ENCODE data around the gene ARL3.
"Not testable (repeated sequence)": the region's sequence is repeated elsewhere in the genome, so short reads cannot be mapped to it uniquely, and the experiment has no call there.

The ARL3 gene

DNA sequence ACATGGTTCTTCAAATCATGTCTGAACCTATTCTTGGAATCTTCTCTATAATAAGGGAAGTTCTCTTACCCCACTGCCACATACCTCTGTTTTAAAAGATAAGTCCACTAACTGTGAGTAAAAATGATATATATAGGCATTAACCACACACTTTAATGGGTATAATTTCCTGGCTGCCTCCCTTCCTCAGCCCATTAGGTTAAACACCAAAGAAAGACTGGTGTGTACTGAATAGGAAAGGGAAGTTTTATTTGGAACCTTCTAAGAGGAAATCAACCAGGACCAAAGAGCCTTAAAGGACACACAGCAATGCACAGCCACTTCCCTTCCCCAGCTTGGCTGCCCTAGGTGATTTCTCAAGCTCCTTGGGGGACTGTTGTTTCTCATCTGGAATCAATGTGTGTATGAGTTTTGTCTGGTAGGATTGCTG is 24.5 kb upstream of the ARL3 start:
- DNase-seq (ENCODE audit: low spot score), result no peak

DNA sequence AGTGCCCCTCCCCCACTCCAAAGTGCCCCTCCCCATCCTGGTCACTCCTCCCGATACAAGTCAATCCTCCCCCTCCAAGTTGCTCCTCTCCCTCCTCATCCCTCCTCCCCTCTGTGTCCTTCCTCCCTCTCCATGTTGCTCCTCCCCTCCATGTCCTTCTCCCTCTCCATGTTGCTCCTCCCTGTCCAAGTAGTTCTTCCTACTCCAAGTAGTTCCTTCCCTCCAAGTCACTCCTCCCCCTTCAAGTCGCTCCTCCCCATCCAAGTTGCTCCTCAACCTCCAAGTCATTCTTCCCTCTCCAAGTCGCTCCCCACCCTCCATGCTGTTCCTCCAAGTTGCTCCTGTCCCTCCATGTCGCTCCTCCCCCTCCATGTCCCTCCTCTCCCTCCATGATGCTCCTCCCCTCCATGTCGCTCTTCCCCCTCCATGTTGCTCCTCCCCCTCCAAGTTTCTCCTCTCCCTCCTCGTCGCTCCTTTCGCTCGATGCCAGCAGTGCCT is 20.9 kb upstream of the ARL3 start:
- no peak for DNase-seq (ENCODE audit: low spot score)

DNA sequence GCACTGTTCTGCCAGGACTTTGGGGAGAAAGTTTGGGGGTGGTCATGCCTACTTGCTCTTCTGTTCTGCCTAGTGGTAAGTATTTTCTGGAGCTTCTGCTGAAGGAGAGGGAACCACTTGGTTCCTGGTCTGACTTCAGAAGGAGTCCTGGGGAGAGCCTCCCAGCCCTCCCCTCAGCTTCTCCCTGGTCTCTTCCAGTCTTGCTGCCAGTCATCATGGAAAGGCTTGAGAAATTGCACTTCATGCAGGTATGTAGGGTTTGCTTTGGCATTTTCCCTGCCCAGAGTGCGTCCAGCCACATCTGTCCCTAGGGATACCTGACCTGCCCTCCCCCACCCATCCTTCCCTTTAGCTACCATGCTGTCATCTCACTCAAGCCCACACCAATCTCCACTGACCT is 18.5 kb upstream of the ARL3 start:
- DNase-seq (ENCODE audit: low spot score), result no peak

DNA sequence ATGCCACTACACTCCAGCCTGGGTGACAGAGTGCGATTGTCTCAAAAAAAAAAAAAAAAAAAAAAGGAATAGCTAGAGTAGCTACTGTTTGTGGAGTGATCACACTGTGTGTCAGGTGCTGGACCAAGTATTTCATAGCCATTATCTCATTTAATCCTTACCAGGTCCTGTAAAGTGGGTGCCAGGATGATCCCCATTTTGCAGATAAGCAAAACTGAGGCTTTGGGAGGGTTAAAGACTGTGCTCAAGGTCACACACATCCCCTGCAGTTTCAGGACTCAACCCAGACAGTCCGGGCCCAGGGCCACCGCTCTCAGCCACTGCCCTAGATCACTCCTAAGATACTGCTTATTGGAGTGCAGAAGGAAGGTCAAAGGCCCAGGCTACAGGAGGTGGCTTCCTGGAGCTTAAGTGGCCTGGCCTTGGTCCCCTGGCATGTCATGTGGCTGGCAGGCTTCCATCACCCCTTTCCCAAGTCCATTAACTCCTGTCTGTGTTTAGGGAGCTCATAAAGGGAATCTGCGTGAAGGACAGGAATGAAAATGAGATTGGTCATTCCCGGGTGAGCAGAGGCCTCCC is 17.1 kb upstream of the ARL3 start:
- no peak for DNase-seq (ENCODE audit: low spot score)

DNA sequence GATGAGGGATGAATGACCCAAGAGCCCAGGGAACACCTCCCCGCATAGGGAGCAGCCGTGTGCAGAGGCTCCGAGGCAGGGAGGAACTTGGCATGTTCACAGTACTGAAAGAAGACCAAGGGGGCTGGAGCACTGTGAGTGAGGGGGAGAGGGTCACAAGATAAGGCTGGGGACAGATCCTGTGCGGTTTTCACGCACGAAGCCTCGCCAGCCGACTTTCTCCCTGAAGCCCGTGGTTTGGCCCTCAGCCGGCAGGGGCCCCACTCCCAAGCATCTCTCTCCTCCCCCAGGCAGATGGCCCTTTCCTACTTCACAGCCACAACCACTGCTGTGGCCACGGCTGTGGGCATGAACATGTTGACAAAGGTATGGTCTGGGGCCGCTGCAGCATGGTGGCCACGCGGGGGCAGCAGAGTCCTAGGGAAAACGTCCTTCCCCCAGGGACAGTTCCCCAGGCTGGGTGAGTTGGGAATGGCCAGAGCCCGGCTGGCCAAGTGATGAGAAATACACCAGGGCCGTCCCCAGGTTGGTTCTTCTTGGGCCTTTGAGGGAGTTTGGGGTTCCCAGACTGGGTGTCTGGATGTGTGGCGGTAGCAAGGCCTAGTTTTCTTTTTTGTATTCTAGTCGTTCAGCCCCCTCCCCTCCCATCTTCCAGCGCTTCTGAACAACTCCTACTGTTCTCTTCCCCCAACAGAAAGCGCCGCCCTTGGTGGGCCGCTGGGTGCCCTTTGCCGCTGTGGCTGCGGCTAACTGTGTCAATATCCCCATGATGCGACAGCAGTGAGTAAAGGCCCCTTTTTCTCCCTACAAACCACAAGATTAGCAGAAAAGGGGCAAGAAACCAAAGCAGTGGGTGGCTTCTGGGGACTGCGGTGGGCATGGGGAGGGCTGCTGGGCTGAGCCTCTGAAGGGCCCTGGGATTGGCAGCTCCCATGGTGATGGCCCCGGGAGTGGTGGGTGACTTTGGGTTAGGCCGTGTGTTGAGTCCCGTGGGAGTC is 15.1 kb upstream of the ARL3 start:
- peak; percentile 75 for DNase-seq (ENCODE audit: low spot score)

DNA sequence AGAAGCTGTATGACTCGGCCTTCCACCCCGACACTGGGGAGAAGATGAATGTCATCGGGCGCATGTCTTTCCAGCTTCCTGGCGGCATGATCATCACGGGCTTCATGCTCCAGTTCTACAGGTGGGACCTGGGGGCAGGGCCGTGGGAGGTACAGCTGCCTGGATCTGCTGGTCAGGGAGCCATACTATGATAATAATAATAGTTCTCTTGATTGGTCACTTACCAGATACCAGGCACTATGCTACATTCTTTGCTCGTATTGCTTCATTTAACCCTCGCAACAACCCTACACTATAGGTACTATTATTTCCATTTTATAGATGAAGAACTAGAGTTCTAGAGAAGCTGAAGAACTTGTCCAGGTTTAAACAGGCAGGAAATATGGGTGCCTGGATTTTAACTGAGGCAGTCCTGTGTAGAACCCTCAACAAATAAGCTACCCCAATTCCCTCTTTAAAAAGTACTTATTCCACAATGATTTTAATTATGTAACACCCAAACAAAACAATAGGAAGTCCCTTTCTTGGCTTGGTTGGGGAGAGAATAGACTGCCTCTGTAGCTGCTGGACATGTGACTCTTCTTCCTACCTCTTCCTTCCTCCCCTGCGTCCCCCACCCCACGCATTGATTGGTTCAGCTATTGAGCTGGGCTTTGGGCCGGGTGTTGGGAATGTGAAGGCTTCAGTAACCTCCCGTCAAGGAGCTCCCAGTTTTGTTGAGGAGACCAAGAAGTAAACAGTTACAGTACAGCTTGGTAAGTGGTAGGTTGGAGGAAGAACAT is 13.0 kb upstream of the ARL3 start:
- DNase-seq (ENCODE audit: low spot score), result no peak

DNA sequence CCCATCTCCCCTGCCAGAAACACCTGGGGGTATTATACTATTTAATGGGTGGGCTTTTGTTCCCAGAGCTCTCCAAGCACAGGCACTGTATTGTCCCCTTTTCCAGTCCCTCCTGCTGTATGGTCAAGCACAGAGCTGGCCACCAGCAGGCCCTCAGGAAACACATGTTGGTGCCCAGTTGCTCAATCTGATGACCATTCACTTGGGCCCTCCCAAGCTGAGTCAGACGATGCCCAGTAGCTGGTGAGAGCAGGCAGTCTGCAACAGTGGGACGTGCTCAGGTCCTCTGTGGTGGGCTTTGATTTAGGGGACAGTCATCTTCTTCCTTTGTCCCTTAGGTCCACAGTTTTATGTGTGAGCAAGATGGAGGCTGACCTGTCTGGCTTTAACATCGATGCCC is 12.1 kb upstream of the ARL3 start:
- DNase-seq (ENCODE audit: low spot score), result no peak

DNA sequence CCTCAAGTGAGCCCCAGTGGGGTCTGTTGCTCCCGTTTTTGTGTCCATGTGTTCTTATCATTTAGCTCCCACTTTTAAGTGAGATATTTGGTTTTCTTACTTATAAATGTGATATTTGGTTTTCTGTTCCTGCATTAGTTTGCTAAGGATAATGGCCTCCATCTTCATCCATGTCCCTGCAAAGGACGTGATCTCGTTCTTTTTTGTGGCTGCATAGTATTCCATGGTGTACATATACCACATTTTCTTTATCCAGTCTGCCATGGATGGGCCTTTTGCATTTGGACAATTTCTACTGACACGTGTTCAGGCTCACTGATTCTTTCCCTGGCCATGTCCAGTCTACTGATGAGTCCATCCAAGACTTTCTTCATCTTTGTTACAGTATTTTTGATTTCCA is 9.8 kb upstream of the ARL3 start:
- no peak for DNase-seq (ENCODE audit: low spot score)

DNA sequence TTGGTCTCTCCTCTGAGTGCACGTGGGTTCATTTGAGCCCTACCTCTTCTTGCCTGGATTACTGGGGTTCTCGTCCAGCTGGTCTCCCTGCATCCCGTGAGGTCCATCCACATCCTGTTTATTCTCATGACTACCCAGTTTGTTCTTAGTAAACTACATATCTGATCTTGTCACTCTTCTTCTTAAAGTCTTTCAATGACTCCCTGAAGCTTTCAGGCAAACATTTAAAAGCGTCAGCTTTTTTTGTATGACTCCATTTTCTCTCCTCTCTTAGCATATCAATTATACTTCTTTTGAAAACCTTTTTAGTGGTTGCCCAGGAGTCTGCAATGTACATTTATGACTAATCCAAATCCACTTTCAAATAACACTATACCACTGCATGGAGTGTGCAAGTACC is 7.8 kb upstream of the ARL3 start:
- DNase-seq (ENCODE audit: low spot score), result no peak

DNA sequence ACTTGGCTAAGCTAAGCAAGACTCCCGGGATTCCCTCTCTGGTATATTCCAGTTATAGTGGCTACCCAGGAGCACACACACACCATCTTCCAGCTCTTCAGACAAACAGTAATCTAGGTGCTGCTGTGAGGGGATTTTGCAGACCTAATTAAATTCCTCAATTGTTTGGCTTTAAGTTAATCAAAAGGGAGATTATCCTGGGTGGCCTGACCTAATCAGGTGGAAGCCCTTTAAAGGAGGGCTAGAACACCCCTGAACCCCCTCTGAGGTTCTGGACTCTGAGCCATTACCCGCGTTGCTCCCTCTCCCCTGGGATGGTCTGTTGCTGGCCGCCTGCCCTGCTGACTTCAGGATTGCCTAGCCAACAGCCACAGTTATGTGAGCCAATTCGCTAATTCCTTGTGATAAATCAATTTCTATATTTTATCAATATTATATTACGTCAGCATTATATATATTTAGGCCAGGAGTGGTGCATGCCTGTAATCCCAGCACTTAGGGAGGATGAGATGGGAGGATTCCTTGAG is 6.6 kb upstream of the ARL3 start:
- DNase-seq (ENCODE audit: low spot score), result no peak

DNA sequence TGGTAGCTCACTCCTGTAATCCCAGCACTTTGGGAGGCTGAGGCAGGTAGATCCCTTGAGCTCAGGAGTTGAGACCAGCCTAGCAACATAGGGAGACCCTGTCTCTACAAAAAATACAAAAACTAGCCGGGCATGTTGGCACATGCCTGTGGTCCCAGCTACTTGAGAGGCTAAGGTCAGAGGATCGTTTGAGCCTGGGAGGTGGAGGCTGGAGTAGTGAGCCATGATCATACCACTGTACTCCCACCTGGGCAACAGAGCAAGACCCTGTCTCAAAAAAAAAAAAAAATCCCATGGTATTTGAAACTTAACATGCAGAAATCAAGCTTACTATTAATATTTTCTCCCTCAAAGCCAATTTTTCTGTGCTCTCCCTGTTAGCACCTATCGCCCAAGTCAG is 6.1 kb upstream of the ARL3 start:
- DNase-seq (ENCODE audit: low spot score), result no peak

DNA sequence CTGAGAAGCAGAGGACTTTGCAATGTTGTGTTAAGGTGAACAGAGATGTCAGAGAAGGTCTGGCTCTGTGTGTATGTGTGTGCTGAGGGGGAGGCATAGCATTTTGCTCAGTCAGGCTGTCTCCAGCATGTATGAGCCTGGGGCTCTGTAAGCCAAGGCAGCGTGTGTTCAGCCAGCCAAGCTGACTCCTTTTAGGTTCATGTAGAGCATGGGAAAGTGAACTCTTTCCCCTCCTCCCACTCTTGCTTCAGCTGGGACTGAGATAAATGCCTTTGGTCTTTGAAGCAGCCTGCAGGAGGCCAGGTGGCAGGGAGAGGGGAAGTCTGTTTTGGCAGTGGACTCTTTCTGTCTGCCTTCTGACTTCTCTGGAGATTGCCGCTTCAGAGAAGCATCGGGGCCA is 4.0 kb upstream of the ARL3 start:
- no peak for DNase-seq (ENCODE audit: low spot score)

DNA sequence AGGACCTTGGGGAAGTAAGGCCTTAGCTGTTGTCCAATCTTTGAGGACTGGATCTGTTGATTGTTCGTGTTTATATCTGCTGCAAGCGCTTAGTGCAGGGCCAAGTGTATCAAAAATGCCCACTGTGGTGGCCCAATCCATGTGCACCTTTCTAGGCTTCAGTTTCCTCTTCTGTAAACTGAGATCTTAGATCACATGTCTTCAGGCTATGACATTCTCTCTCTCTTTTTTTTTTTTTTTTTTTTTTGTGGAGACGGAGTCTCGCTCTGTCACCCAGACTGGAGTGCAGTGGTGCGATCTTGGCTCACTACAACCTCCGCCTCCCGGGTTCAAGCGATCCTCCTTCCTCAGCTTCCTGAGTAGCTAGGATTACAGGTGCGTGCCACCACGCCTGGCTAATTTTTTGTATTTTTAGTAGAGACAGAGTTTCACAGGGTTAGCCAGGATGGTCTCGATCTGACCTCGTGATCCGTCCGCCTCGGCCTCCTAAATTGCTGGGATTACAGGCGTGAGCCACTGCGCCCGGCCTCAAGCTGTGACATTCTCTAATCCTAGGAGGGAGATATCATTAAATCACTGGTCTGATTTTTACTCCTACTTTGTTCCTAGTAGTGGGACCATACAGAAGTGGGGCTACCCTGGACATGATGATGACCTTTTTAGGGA is 2.8 kb upstream of the ARL3 start:
- not testable (repeated sequence) for DNase-seq (ENCODE audit: low spot score)

DNA sequence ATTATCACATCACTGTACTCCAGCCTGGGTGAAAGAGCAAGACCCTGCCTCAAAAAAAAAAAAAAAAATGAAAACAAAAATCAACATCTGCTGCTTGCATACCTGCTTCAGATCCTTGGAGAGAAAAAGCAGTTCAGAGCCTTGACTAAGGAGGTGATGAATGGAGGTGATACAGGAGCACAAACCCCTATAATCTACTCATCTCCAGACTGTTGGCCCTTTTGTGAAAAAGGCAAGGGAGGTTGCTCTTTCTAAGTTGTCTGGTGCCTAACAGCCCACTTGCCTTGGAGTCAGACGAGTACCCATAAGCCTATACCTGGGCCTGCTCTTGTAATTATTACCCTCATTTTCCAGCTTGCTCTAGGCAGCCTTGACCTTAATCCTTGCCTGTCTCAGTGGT is 1.7 kb upstream of the ARL3 start:
- no peak for DNase-seq (ENCODE audit: low spot score)

DNA sequence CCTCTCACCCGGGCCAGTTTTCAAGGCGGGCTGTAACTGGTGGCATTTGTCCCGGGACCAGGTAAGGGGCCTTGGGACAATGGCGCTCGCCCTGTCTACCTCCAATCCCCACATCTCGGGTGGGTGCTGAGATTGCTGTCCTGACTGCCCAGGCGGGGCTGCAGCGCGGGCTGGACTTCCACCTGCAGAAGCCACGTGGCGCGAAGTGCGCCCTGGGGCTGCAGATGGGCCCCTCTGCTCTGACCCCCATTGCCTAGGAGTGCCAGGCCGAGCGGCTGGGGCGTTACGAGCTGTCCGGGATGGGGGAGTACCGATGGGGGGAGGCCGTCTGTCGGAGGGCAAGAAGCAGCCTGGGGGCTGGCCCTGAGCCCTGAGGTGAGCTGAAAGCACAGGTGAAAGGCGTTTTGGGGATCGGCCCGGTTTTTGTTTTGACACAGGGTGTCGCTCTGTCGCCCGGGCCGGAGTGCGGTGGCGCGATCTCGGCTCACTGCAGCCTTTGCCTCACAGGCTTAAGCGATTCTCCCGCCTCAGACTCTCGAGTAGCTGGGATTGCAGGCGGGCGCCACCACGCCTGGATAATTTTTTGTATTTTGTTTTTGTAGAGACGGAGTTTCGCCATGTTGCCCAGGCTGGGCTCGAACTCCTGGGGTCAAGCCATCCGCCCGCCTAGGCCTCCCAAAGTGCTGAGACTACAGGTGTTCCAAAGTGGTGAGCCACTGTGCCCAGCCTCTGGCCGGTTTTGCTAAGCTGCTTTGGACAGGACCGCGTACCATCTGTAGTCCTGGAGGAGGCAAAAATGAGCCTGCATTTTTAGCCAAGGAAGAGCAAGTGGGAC is 641 bp upstream of the ARL3 start, which contains the start of gene SFXN2:
TSS of gene SFXN2 (plus strand) at position 16 of the 835 bp plus-strand sequence. CDS start 12,001 bp downstream, outside the sequence.
- no peak for DNase-seq (ENCODE audit: low spot score)

DNA sequence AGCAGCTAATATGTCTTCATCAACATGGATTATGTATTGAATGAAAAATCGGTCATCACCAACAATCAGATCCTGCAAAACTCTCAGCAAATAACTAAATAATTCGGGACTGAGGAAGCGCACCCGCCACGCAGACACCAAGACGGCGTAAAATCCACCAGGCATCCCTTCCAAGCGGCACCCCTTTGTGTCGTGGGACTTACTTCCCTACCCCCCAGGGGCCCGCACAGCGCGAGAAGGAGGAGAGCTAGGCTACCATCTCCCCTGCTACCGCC is 721 bp downstream of the ARL3 start:
- no peak for DNase-seq (ENCODE audit: low spot score)

DNA sequence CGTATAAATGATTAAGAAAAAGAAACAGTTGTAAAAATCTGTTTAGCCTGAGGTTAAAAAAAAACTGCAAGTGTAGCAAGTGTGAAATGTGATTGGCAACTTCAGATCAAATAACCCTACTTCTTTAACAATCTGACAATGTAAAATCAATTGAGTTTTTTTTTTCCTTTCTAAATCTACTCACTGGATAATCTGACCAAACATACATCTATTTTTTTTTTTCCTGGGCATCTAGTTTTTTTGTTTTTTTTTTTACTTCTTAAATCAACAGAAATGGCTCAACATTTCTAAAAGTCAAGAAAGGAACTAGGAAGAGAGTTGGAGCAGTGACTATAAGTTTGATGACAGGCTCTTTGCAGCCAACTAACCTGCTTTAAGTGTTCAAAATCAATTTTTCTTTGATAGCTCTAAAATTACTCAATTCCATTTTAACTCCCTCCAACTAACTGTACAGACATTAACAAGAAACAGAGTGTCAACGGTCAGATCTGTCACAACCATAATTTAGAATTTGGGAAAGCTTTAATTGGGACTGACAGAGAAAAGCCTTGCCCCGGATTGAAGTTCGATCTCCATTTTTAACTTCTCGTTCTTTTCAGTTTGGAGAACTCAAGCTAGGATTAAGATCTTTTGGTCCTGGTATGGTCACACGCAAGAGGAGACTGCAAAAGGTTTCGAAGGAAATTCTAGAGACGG is 1.2 kb downstream of the ARL3 start:
- DNase-seq (ENCODE audit: low spot score), result no peak

DNA sequence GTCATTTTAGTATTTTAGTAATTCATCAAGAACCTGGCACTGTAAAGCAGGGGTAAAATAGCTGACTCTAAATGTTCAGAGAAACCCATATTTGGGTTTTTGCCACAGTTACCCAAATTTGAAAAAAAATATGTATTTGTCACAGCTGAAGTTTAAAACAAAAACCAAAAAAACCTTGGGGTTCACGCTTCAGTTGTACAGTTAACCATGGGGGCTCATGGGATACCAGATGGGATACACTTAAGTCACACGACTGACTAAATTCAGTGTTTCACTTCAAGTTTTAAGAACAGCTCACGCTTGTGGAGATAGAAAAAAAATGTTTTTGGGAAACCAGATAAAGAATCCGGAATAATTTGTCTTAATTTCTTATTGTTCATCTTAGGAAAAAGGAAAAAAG is 2.1 kb downstream of the ARL3 start:
- no peak for DNase-seq (ENCODE audit: low spot score)

DNA sequence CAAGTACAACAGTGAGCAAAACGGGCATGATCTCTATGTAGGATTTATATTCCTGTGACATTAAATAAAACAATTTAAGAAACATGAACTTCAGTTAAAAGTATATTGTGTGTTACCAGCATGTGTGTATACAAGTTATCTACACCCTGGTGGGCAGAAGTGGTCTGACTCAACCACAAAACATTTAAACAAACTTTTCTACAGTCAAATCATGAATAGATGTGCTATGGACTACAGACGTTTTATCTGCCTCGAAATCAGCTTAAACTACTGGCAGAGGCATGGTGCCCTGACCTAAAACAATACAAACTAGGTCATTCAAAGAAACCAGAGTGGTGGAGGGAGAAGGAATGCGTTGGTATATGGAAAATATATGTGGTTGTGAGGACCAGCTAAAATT is 3.6 kb downstream of the ARL3 start:
- no peak for DNase-seq (ENCODE audit: low spot score)

DNA sequence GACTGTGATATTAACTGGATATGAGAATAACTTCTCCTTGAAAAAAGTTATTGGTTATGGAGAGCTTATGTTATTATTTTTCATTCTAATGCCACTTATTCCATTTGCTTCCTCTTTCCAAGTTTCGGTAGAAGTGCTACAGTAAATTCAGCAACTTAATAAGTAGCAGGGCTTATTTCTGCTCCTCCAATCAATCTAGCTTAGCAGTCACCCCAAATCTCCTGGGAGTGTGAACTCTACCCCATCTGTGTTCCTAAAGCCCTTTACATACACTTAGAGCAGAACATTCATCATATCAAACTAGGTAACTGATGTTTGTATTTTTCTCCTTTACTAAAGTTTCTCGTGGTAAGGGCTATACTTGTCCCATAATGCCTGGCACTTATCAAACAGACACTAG is 8.7 kb downstream of the ARL3 start:
- DNase-seq (ENCODE audit: low spot score), result no peak
